Fibroblast of skin of scalp (primary cell): ENCODE measurements around the gene MDFIC2.
A peak's percentile ranks its signal among the peaks of the same experiment; 100 is the strongest.
"Not testable (repeated sequence)": the region's sequence is repeated elsewhere in the genome, so short reads cannot be mapped to it uniquely, and the experiment has no call there.

Source experiments
- DNase-seq: peaks from one replicate; pipeline ENCODE4 v3.0.0-alpha.2; 2013

Gene MDFIC2

GRCh38 chr3:70256566-70256965 is 55.9 kb downstream of the MDFIC2 start:
- DNase-seq: no peak

GRCh38 chr3:70250492-70250891 is 61.9 kb downstream of the MDFIC2 start:
- DNase-seq: no peak

- DNase-seq: peak; percentile 85
Measured at GRCh38 chr3:70249509-70250160, 62.8 kb downstream of the MDFIC2 start.

- no peak for DNase-seq
Measured at GRCh38 chr3:70248856-70249255, 63.6 kb downstream of the MDFIC2 start.

GRCh38 chr3:70247955-70248354 is 64.5 kb downstream of the MDFIC2 start:
- no peak for DNase-seq

- DNase-seq: no peak
Measured at GRCh38 chr3:70245746-70246525, 66.5 kb downstream of the MDFIC2 start.

- no peak for DNase-seq
Measured at GRCh38 chr3:70244422-70244821, 68.0 kb downstream of the MDFIC2 start.

- DNase-seq: no peak
Measured at GRCh38 chr3:70242297-70242882, 70.0 kb downstream of the MDFIC2 start.

GRCh38 chr3:70233812-70234211 is 78.6 kb downstream of the MDFIC2 start:
- DNase-seq: no peak

- DNase-seq: no peak
Measured at GRCh38 chr3:70233112-70233511, 79.3 kb downstream of the MDFIC2 start.

GRCh38 chr3:70231266-70231701 is 81.2 kb downstream of the MDFIC2 start:
- DNase-seq: no peak

- DNase-seq: no peak
Measured at GRCh38 chr3:70227437-70227836, 85.0 kb downstream of the MDFIC2 start.

GRCh38 chr3:70225146-70225545 is 87.3 kb downstream of the MDFIC2 start:
- DNase-seq: no peak

- DNase-seq: no peak
Measured at GRCh38 chr3:70224337-70224736, 88.1 kb downstream of the MDFIC2 start.

GRCh38 chr3:70218471-70218870 is 94.0 kb downstream of the MDFIC2 start:
- DNase-seq: no peak

- not testable (repeated sequence) for DNase-seq
Measured at GRCh38 chr3:70211274-70211673, 101.2 kb downstream of the MDFIC2 start.

GRCh38 chr3:70201975-70202374 is 110.5 kb downstream of the MDFIC2 start:
- no peak for DNase-seq

- DNase-seq: no peak
Measured at GRCh38 chr3:70189884-70190473, 122.5 kb downstream of the MDFIC2 start.

- no peak for DNase-seq
Measured at GRCh38 chr3:70186221-70186620, 126.2 kb downstream of the MDFIC2 start.

- no peak for DNase-seq
Measured at GRCh38 chr3:70185661-70186060, 126.8 kb downstream of the MDFIC2 start.

GRCh38 chr3:70183781-70184504 is 128.5 kb downstream of the MDFIC2 start:
- no peak for DNase-seq

- DNase-seq: no peak
Measured at GRCh38 chr3:70182166-70182565, 130.3 kb downstream of the MDFIC2 start.

GRCh38 chr3:70180664-70181063 is 131.8 kb downstream of the MDFIC2 start:
- no peak for DNase-seq
